ENCODE data around the gene FBF1.
"Not testable (repeated sequence)": the region's sequence is repeated elsewhere in the genome, so short reads cannot be mapped to it uniquely, and the experiment has no call there.

The FBF1 gene, protein sequence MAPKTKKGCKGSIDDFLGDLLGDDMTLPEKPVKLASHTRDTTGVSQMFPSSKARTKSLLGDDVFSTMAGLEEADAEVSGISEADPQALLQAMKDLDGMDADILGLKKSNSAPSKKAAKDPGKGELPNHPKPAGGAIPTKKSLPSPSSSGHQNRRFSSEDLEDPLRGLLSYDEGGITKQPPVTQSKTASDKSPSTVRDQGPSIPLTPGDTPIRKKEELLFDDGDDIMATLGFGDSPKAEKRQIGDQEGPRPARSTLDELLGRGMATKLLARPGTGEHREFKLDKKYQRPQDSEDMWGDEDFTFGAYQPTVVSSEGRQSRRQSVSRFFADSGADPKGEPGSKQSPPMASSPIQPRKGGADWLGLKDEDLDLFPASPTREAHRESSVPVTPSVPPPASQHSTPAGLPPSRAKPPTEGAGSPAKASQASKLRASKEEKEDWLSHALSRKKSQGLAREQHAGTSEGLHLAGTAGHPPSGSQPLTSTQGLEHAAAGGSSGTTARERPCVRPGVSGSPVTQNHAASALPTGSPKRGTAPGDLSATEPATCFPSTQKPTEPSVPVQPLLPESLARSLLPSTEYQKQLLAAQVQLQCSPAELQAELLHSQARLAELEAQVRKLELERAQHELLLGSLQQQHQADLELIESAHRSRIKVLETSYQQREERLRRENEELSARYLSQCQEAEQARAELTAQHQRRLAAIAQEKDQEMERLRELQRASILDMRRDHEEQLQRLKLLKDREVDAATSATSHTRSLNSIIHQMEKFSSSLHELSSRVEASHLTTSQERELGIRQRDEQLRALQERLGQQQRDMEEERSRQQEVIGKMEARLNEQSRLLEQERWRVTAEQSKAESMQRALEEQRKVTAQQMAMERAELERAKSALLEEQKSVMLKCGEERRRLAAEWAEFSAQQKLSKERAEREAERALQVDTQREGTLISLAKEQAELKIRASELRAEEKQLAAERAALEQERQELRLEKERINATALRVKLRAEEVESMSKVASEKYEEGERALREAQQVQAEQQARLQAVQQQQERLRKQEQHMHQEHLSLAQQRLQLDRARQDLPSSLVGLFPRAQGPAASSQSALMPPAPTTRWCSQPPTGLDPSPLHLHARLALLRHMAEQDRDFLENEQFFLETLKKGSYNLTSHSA

DNA sequence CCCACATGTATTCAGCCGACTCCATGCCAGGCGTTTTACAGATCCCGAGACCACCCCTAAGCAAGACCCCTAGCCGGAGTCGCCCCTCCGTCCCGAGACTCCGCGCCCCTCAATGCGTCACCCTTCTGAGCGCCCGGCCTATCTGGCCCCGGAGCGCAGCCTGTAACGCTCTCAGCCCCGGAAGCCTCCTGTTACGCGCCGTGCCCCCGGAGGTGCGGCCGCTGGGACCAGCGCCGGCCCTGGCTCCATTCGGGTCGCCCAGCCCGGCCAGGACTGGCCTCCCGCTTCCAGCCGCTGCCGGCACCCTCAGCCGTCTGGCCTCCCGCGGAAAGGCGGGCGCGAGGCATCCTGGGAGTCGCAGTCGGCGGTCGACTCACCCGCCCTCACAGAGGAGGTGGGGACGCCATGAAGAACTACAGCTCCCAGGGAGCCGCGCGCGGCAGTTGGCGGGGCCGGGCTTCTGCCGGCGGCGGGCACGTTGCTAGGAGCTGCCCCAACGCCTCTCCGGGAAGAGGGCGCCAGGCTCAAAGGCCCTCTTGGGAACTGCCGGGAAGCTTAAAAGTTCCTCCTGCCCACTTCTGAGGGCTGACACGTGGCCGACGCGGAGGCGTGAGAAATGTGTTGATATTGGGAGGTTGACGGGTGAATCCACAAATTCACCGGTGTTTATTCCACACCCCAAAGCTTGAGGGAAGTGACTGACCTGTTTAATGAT lies at the start of gene FBF1:
Gene FBF1, minus strand, starts transcription at position 316 of the 715 bp plus-strand sequence. CDS start 2,893 bp downstream, outside the sequence.
- peak; percentile 90 for DNase-seq
- no peaks in the 10 kb centered on the region for H3K9me3 Mint-ChIP-seq
- peak within 1 kb of the TSS; percentile 91 for H3K4me3 Mint-ChIP-seq
- H3K4me1 Mint-ChIP-seq = peaks cover 17% of the 10 kb centered on the region
- H3K27me3 Mint-ChIP-seq = no peaks in the 10 kb centered on the region
- ATAC-seq = peak; percentile 99
- H3K27ac Mint-ChIP-seq = peak within 1 kb of the TSS; percentile 84
- H3K36me3 Mint-ChIP-seq (ENCODE audit: low read depth) = no peaks in the 10 kb centered on the region

DNA sequence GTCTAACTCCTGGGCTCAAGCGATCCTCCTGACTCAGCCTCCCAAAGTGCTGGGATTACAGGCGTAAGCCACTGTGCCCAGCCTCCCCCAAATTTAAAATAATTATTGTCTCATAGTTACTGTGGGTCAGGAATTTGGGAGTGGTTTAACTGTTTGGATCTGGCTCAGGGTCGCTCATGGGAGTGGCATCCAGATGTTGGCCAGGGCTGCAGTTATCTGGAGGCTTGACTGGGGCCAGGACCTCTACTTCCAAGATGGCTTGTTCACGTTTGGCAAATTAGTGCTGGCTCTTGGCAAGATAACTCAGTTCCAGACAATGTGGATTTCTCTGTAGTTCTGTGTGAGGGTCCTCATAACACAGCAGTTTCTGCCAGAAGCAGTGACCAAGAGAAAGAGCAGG lies 46.2 kb upstream of the FBF1 start:
- ATAC-seq (no peak), DNase-seq (no peak)
- Mint-ChIP-seq H3K27me3 (no peaks in the 10 kb centered on the region), H3K27ac (no peak overlapping the region), H3K36me3 (ENCODE audit: low read depth) (peaks cover 11% of the 10 kb centered on the region), H3K9me3 (no peaks in the 10 kb centered on the region), H3K4me3 (no peak overlapping the region), H3K4me1 (peaks cover 5% of the 10 kb centered on the region)

DNA sequence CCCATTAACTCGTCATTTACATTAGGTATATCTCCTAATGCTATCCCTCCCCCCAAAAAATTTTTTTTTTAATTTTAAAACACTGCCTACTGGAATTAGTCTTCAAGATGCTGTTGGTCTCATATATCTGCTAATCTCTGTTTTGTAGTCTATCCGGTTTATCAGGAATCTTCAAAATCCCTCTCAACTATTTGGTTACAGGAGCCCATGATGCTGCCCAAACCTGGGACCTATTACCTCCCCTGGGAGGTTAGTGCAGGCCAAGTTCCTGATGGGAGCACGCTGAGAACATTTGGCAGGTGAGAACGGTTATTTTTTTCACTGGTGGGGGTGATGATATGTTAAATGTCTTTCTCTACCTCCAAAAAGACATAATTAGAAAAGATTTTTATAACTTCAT lies 45.1 kb upstream of the FBF1 start:
- Mint-ChIP-seq H3K27ac (no peak overlapping the region), H3K4me3 (no peak overlapping the region), H3K27me3 (no peaks in the 10 kb centered on the region), H3K4me1 (peaks cover 11% of the 10 kb centered on the region), H3K36me3 (ENCODE audit: low read depth) (peaks cover 7% of the 10 kb centered on the region), H3K9me3 (no peaks in the 10 kb centered on the region)
- ATAC-seq = no peak
- DNase-seq = no peak

DNA sequence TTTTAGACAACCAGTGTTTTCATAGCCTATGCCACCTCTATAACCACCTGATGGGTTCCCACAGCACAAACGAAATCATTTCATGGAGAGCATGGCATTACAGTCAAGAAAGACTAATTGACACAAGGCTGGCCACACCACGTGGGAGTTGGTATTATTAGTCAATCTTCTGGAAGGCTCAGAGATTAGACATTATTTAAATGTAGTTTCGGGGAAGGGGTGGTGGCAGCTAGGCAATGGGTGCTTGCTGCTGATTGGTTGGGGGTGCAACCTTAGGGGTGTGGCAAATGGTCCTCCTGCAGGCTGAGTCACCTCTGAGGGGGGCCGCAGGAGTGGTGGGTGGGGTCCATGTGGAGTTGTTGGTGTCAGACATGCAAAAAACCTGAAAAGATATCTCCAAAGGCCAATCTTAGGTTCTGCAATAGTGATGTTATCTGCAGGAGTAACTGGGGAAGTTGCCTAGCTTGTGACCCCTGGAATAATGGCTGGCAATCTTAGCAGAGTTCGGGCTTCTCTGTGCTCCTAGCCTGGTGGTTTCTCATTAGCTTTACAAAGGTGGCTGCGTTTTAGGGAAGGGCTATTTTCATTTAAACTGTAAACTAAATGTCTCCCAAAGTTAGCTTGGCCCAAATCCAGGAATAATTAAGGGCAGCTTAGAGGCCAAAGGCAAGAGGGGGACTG lies 42.8 kb upstream of the FBF1 start:
- no peaks in the 10 kb centered on the region for H3K9me3 Mint-ChIP-seq
- no peak overlapping the region for H3K4me3 Mint-ChIP-seq
- peaks cover 9% of the 10 kb centered on the region for H3K36me3 Mint-ChIP-seq (ENCODE audit: low read depth)
- ATAC-seq = no peak
- no peaks in the 10 kb centered on the region for H3K27me3 Mint-ChIP-seq
- no peak overlapping the region for H3K27ac Mint-ChIP-seq
- DNase-seq = no peak
- peaks cover 25% of the 10 kb centered on the region for H3K4me1 Mint-ChIP-seq

DNA sequence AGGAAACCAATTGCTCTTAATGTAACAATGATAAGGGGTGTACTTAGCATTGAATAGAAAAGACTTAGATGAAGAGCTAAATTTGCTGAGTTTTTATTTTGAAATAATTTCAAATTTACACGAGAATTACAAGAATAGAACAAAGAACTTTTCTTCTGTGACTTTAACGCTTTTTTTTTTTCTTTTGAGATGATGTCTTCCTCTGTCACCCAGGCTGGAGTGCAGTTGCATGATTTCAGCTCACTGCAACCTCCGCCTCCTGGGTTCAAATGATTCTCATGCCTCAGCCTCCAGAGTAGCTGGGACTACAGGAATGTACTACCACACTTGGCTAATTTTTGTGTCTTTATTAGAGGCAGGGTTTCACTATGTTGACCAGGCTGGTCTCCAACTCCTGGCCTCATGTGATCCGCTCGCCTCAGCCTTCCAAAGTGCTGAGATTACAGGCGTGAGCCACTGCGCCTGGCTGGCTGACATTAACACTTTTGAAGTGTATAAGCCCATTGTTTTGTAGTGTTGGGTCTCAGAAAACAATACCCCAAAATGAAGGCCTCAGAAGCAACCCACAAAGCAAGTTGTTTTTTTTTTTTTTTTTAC lies 40.3 kb upstream of the FBF1 start:
- peaks cover 45% of the 10 kb centered on the region for H3K4me1 Mint-ChIP-seq
- no peaks in the 10 kb centered on the region for H3K9me3 Mint-ChIP-seq
- H3K27ac Mint-ChIP-seq = peak overlapping the region; percentile 100
- ATAC-seq = no peak
- H3K27me3 Mint-ChIP-seq = no peaks in the 10 kb centered on the region
- no peak for DNase-seq
- H3K4me3 Mint-ChIP-seq = peak overlapping the region; percentile 99
- H3K36me3 Mint-ChIP-seq (ENCODE audit: low read depth) = peaks cover 6% of the 10 kb centered on the region

DNA sequence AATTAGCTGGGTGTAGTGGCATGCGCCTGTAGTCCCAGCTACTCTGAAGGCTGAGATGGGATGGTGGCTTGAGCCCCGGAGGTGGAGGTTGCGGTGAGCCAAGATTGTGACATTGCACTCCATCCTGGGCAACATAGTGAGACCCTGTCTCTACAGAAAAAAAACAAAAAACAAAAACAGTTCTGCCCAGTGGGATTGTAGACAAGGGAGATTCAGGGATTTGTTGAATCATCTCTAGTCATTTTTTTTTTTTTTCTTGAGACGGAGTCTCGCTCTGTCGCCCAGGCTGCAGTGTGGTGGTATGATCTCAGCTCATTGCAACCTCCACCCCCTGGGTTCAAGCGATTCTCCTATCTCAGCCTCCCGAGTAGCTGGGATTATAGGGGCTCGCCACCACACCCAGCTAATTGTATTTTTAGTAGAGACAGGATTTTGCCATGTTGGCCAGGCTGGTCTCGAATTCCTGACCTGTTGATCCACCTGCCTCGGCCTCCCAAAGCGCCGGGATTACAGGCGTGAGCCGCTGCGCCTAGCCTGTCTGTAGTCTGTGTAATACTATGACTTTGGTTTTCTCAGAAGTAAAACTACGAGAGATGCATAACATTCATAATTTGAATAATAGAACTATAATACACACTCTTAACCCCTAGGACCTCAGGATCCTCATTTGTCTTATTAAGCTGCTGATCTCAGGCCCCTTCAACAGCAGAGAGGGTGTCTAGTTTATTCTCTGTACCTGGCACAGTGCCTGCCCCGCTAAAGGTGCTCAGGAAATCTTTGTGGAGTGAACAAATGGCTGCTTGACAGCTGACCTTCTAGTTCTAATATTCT lies 39.6 kb upstream of the FBF1 start:
- Mint-ChIP-seq H3K4me3 (peak overlapping the region; percentile 99), H3K27ac (peak overlapping the region; percentile 100), H3K27me3 (no peaks in the 10 kb centered on the region), H3K36me3 (ENCODE audit: low read depth) (peaks cover 6% of the 10 kb centered on the region), H3K4me1 (peaks cover 51% of the 10 kb centered on the region), H3K9me3 (no peaks in the 10 kb centered on the region)
- no peak for DNase-seq
- no peak for ATAC-seq

DNA sequence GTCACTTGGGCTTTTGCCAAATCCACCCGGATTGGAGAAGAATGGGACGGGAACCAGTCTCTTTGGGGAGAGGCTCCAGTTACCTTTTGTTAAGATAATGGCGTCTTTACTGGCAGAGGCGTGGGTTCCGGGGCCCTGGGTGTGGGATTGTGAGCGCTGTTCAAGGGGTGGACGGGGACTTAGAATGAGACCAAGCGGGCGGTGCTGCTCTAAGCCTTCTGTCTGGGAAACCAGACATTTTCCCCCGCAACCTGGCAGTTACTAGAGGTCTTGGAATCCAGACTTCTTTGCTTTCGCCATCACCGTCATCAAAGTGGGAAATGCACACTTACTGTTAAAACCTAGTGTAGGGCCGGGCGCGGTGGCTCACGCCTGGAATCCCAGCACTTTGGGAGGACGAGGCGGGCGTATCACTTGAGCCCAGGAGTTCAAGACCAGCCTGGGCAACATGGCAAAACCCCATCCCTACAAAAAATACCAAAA lies 38.9 kb upstream of the FBF1 start:
- Mint-ChIP-seq H3K9me3 (no peaks in the 10 kb centered on the region), H3K36me3 (ENCODE audit: low read depth) (peaks cover 6% of the 10 kb centered on the region), H3K27me3 (no peaks in the 10 kb centered on the region)

DNA sequence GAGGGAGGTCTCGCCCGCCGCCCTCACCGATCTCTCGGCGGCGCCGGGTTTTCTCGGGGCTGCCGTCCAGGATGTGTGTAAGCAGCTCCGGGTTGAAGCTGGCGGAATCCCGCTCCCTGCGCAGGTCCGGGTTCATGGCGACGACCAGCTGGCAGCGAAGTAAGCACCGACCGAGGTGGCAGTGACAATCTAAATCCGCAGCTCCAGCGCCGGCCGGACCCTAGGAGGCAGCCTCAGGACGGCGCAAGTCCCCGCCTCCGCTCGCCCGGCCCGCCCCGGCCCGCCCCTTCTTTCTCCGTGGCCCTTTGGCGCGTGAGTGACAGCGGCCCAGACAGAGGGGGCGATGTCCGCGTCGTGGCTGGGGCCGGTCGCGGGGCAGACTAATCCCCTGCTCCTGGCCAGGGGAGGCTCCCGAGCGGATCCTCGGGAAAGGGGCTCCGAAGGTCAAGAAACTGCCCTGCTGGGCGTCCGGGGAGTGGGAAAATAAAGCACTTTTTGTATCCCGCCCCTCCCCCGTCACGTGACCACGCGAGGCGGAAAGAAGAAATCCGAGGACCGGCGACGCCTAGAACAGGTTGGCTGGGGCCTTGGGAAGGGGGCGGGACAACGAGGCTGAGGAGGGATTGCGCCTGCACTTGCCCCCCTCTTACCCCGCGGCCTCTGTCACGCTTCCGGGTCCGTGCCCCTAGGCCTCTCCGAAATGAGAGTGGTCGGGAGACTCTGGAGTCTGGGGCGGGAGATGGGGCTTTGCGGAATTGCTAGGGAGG lies 38.3 kb upstream of the FBF1 start, which contains the start of the genes ACOX1 and TEN1:
Gene ACOX1, minus strand, starts transcription at position 229 of the 767 bp plus-strand sequence. Its CDS starts 93 bp downstream, at position 136.
Gene TEN1, plus strand, starts transcription at position 303 of the 767 bp plus-strand sequence. CDS start 6,953 bp downstream, outside the sequence.
- H3K36me3 Mint-ChIP-seq (ENCODE audit: low read depth) = peaks cover 6% of the 10 kb centered on the region
- H3K4me1 Mint-ChIP-seq = peaks cover 51% of the 10 kb centered on the region
- ATAC-seq (peak; percentile 98), DNase-seq (peak; percentile 97)
- H3K9me3 Mint-ChIP-seq = no peaks in the 10 kb centered on the region
- H3K27me3 Mint-ChIP-seq = no peaks in the 10 kb centered on the region
- H3K27ac Mint-ChIP-seq = peak within 1 kb of the TSS; percentile 100
- peak within 1 kb of the TSS; percentile 99 for H3K4me3 Mint-ChIP-seq

More for the DNA sequence above, 38.9 kb upstream of the FBF1 start:
- Mint-ChIP-seq H3K4me1 (peaks cover 51% of the 10 kb centered on the region), H3K27ac (peak overlapping the region; percentile 100), H3K4me3 (peak overlapping the region; percentile 99)
- DNase-seq (no peak), ATAC-seq (peak; percentile 15)

DNA sequence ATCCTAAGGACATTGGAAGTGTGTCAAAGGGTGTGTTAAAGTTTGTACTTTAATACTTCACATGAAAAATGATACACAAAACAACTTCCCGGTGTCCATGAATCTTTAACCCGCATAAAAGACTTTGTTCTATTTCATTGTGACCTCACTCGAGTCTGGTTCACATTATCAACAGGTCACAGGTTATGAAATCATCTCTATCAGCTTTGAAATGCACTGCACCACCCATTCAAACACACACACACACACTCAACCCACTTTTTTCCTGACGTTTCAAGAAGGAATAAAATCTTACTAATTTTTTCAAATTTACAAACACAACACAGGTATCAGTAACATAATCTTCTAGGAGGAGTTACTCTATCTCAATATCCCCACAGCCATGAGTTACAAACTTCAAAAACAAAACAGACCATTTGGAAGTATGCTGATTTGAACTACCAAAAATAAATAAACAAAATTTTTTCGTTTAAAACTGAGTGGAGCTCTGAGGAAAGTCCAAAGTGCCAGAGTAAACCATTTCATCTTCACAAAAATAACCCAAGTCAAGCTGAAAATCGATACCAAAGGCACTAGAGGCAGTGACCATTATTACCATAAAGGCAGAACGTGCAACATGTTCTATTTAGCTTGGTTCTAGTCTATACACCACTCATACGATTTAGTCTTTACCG lies 35.5 kb upstream of the FBF1 start:
- DNase-seq (no peak), ATAC-seq (no peak)
- Mint-ChIP-seq H3K4me3 (peak overlapping the region; percentile 16), H3K27me3 (no peaks in the 10 kb centered on the region), H3K36me3 (ENCODE audit: low read depth) (peaks cover 5% of the 10 kb centered on the region), H3K9me3 (no peaks in the 10 kb centered on the region), H3K4me1 (peaks cover 43% of the 10 kb centered on the region), H3K27ac (peak overlapping the region; percentile 5)

DNA sequence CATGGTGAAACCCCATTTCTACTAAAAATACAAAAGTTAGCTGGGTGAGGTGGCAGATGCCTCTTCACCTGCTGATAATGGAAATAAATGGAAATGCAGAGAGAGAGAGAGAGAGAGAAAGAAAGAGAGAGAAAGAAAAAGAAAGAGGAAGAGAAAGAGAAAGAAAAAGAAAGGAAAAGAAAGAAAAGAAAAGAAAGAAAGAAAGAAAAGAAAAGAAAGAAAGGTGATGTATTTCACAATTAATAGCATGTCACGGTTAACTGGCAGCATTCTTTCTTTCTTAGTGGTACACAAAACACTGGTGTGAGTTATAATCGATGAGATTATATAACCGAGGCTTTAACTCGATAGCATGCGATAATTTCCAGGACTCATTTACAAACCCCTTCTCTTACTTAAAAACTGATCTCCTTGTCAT lies 34.9 kb upstream of the FBF1 start:
- Mint-ChIP-seq H3K9me3 (no peaks in the 10 kb centered on the region), H3K27ac (peak overlapping the region; percentile 5), H3K27me3 (no peaks in the 10 kb centered on the region), H3K4me1 (peaks cover 38% of the 10 kb centered on the region), H3K4me3 (no peak overlapping the region), H3K36me3 (ENCODE audit: low read depth) (peaks cover 7% of the 10 kb centered on the region)
- no peak for DNase-seq
- ATAC-seq = no peak

DNA sequence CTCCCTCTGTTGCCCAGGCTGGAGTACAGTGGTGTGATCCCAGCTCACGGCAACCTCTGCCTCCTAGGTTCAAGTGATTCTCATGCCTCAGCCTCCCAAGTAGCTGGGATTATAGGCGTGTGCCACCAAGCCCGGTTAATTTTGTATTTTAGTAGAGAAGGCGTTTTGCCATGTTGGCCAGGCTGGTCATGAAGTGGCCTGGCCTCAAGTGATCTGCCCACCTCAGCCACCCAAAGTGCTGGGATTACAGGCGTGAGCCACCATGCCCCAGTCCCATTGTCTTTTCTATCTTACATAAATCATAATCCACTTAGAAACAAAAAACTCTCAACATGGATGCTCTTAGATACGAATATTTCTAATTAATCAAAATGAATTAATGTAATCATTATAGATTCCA lies 34.3 kb upstream of the FBF1 start:
- not testable (repeated sequence) for H3K4me3 Mint-ChIP-seq

More for the DNA sequence above, 34.3 kb upstream of the FBF1 start:
- not testable (repeated sequence) for ATAC-seq; H3K9me3 Mint-ChIP-seq; H3K27ac Mint-ChIP-seq; DNase-seq; H3K36me3 Mint-ChIP-seq (ENCODE audit: low read depth); H3K27me3 Mint-ChIP-seq
- peaks cover 33% of the 10 kb centered on the region for H3K4me1 Mint-ChIP-seq
